Natural killer cell treated with Interleukin-12 subunit alpha and Interleukin-12 subunit beta and Interleukin-15 and Interleukin-18, amount 100 ng/mL, for 72 hours (primary cell): ENCODE results near the gene SUN2. TPM values are rescaled to one million over a fixed set of nuclear protein-coding genes. Genes with fewer than 3 reads are reported as not detected.
"Not testable (repeated sequence)": the region's sequence is repeated elsewhere in the genome, so short reads cannot be mapped to it uniquely, and the experiment has no call there.

Experiments
- ATAC-seq, 2 donors: fragments of 150-1000 bp; cut with Tn5 transposase in 1 of 2; sonication (Bioruptor Pico), chemical (Tn5 transposase) in 1 of 2; 2 replicates each; pipeline ENCODE4 v1.10.0; 2021
- DNase-seq: peaks from one replicate; pipeline ENCODE4 v3.0.0; 2022; ENCODE audit warnings: low spot score
- H3K27ac Mint-ChIP-seq, 2 donors: 1 replicate in 1 of 2; 2 replicates in 1 of 2; pipeline ENCODE4 v1.8.0; 2022; ENCODE audit warnings: mixed read lengths in 2 of 2, mild to moderate bottlenecking in 1 of 2, moderate library complexity in 1 of 2
- H3K27me3 Mint-ChIP-seq, 2 donors: 1 replicate in 1 of 2; 2 replicates in 1 of 2; pipeline ENCODE4 v1.8.0; 2022; ENCODE audit warnings: mixed read lengths in 2 of 2
- H3K36me3 Mint-ChIP-seq: one replicate; pipeline ENCODE4 v1.8.0; 2022; ENCODE audit warnings: mixed read lengths
- H3K4me1 Mint-ChIP-seq, 2 donors: 1 replicate in 1 of 2; 2 replicates in 1 of 2; pipeline ENCODE4 v1.8.0; 2022; ENCODE audit warnings: low read depth in 2 of 2, mixed read lengths in 2 of 2, mild to moderate bottlenecking in 1 of 2
- H3K4me3 Mint-ChIP-seq: one replicate; pipeline ENCODE4 v1.8.0; 2022; ENCODE audit warnings: mixed read lengths
- H3K9me3 Mint-ChIP-seq: 2 replicates; pipeline ENCODE4 v1.8.0; 2022; ENCODE audit warnings: mixed read lengths
- total RNA-seq, 2 donors: library from RNA; stranded (reverse); gene quantifications; one replicate each; pipeline ENCODE4 v1.2.3, GENCODE V29; 2022

Gene SUN2, protein sequence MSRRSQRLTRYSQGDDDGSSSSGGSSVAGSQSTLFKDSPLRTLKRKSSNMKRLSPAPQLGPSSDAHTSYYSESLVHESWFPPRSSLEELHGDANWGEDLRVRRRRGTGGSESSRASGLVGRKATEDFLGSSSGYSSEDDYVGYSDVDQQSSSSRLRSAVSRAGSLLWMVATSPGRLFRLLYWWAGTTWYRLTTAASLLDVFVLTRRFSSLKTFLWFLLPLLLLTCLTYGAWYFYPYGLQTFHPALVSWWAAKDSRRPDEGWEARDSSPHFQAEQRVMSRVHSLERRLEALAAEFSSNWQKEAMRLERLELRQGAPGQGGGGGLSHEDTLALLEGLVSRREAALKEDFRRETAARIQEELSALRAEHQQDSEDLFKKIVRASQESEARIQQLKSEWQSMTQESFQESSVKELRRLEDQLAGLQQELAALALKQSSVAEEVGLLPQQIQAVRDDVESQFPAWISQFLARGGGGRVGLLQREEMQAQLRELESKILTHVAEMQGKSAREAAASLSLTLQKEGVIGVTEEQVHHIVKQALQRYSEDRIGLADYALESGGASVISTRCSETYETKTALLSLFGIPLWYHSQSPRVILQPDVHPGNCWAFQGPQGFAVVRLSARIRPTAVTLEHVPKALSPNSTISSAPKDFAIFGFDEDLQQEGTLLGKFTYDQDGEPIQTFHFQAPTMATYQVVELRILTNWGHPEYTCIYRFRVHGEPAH
- total RNA-seq, result 100 to 1,000 TPM; 203 to 215 TPM

DNA sequence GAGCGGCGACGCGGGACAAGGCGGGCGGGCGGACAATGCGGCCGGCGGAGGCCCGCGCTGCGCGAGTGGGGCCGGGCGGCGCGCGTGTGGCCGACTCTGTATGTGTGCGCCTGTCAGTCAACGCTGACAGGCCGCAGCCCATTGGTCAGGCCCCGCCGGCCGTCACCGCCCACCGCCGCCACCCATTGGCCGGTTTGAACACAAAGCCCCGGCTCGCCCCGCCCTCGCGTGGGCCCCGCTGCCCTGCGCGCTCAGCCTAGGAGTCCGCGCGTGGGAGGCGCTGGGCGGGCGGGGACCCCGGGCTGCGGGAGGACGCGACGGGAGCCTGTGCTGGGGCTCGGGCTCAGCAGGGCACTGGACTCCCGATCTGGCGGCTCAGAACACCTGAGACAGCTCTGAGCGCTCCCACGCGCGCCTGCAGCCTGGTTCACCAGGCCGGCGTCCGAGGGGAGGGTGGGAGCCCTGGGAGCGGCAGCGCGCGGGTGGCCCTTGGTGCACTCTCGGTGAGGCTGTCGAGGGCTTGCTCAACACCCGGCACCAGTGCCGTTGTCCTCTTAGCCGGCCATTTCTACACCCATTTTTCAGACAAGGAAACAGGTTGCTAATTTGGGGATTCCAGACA lies at the start of gene SUN2:
Gene SUN2 (minus strand): TSS at position 88 of the 622 bp plus-strand sequence. CDS start 3,370 bp downstream, outside the sequence.
- peaks cover 51 to 60% of the 10 kb centered on the region in 2 donors for H3K4me1 Mint-ChIP-seq
- H3K27ac Mint-ChIP-seq, result peak within 1 kb of the TSS; percentile 94 to 97
- H3K9me3 Mint-ChIP-seq, result no peaks in the 10 kb centered on the region
- DNase-seq (peak; percentile 97), ATAC-seq (peak; percentile 90 to 92)
- H3K36me3 Mint-ChIP-seq, result no peaks in the 10 kb centered on the region
- no peaks in the 10 kb centered on the region for H3K27me3 Mint-ChIP-seq
- H3K4me3 Mint-ChIP-seq, result peak within 1 kb of the TSS; percentile 96

DNA sequence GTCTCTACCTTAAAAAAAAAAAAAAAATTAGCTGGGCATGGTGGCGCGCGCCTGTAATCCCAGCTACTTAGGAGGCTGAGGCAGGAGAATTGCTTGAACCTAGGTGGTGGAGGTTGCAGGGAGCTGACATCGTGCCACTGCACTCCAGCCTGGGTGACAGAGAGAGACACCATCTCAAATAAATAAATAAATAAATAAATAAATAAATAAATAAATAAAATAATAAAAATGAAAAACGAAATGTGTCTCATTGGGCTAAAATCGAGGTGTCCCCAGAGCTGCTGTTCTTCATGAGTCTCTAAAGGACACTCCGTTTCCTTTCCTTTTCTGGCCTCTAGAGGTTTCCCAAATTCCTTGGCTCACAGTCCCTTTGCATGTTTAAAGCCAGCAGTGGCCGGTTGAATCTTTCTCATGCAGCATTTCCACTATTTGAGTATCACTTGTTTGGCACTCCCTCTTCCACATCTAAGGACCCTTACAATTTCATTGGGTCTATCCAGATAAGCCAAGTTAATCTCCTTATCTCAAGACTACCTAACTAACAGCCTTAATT lies 49.3 kb upstream of the SUN2 start:
- not testable (repeated sequence) for H3K36me3 Mint-ChIP-seq, H3K4me3 Mint-ChIP-seq, H3K9me3 Mint-ChIP-seq, H3K27ac Mint-ChIP-seq, DNase-seq, ATAC-seq, H3K4me1 Mint-ChIP-seq
- peaks cover 21 to 26% of the 10 kb centered on the region in 2 donors for H3K27me3 Mint-ChIP-seq

DNA sequence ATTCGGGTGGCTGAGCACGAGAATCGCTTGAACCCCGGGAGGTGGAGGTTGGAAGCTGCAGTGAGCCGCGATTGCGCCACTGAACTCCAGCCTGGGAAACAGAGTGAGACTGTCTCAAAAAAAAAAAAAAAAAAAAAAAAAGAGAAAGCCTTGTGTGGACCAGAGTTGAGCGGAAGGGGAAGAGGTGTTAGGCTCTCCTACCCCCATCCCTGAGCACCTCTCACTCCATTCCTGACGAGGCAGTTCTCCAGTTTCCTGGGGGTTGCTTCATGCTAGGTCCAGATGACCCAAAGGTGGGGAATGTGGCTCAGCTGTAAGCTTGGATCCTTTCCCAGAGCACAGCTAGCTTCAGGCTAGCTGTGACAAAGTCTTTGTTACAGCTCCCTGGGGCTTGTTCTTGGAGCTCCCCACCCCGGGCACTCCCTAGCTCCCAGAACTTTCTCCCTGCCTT lies 46.9 kb upstream of the SUN2 start:
- no peak for DNase-seq
- H3K27ac Mint-ChIP-seq, result no peak overlapping the region
- no peaks in the 10 kb centered on the region for H3K36me3 Mint-ChIP-seq
- H3K4me1 Mint-ChIP-seq, result peaks cover 10 to 15% of the 10 kb centered on the region in 2 donors
- ATAC-seq, result no peak
- H3K9me3 Mint-ChIP-seq, result peaks cover 6% of the 10 kb centered on the region
- peaks cover 28 to 33% of the 10 kb centered on the region in 2 donors for H3K27me3 Mint-ChIP-seq
- no peak overlapping the region for H3K4me3 Mint-ChIP-seq

DNA sequence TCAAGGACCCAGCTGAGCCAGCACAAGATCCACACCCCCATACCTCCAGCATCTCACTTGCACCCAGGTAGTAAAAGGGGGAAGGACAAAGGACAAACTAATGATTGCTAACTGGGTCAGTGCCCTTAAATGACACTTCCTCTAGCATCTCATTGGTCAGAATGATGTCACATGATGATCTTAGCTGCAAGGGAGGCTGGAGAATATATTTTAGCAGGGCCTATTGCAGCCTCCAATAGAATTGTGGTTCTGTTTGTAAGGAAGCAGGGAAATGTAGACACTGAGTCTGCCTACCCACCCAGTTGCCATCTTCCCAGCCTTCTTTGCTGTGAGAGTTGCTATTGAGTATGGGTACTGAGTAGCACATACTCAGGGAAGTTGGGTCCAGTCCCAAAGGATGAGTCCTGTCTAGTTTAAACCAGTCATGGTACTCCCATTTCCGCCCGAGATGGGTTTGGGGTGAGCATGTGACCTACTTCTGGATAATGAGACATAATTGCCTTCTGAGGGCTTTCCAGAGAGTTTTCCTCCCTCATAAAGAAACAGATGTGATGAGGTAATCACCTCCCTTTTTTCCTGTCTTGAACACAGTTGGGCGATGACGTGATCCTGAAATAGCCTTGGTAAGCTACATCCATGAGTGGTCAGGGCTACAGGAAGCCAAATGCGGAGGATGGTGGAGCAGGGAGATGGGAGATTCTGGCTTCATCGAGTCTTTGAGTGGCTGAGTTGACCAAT lies 43.6 kb upstream of the SUN2 start:
- Mint-ChIP-seq H3K9me3 (peaks cover 6% of the 10 kb centered on the region), H3K36me3 (no peaks in the 10 kb centered on the region), H3K4me3 (no peak overlapping the region), H3K4me1 (peaks cover 18 to 19% of the 10 kb centered on the region in 2 donors), H3K27ac (no peak overlapping the region), H3K27me3 (peaks cover 41 to 54% of the 10 kb centered on the region in 2 donors)
- no peak for DNase-seq
- ATAC-seq, result no peak

DNA sequence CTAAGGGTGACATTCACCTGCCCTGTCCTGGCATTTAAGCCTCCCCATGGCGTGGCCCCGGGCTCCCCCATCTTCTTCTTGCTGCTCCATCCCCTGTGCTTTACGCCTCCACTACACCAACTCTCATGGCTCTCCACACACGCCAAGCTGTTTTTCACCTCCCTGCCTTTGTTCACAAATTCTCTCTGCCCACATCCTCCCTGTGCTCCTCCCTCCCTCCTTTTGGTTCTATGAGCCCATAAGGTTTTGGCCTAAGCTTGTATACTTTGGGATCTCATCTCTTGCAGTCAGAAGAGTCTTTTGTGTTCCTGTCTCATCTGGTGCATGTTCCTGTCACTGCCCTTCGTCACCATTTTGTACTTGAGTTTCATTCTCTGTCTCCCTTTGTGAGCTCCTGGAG lies 42.7 kb upstream of the SUN2 start:
- Mint-ChIP-seq H3K27ac (no peak overlapping the region), H3K4me3 (no peak overlapping the region), H3K4me1 (peaks cover 16 to 24% of the 10 kb centered on the region in 2 donors), H3K9me3 (peaks cover 6% of the 10 kb centered on the region), H3K36me3 (no peaks in the 10 kb centered on the region), H3K27me3 (peaks cover 35 to 44% of the 10 kb centered on the region in 2 donors)
- no peak for ATAC-seq
- DNase-seq, result no peak

DNA sequence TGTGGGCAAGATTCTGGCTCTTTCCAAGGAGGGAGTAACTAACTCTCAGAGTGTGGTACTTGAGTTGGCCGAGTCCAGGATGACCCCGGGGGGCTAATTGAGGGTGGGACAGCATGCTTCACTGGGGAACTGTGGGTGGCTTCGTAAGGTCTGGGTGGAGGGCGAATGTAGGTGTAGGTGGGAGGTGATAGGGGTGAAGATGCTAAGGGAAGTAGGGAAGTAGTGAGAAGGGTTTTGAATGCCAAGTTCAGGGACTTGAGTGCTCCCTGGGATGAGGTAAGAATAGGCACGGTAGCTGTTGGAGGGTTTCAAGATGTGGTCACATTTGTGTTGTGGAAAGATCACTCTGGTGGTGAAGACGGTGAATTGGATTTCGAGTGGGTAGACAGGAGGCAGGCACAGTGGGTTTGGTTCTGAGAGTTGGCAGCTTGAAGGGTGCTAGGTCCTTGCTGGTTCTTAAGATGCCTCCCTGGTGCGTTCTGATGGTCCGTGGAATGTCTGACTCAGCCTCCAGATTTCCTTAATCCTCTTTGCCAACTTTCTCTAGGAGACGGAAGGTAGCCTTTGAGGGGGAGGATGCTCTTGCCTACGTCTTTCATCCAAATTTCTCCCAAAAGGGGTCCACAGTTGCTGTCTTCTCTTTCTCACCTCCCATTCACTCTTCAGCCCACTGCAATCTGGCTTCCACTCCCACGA lies 40.6 kb upstream of the SUN2 start:
- no peak overlapping the region for H3K4me3 Mint-ChIP-seq
- H3K36me3 Mint-ChIP-seq, result no peaks in the 10 kb centered on the region
- DNase-seq (no peak), ATAC-seq (no peak)
- no peak overlapping the region for H3K27ac Mint-ChIP-seq
- H3K27me3 Mint-ChIP-seq, result peaks cover 29 to 40% of the 10 kb centered on the region in 2 donors
- H3K9me3 Mint-ChIP-seq, result peaks cover 6% of the 10 kb centered on the region
- H3K4me1 Mint-ChIP-seq, result peaks cover 21 to 31% of the 10 kb centered on the region in 2 donors

DNA sequence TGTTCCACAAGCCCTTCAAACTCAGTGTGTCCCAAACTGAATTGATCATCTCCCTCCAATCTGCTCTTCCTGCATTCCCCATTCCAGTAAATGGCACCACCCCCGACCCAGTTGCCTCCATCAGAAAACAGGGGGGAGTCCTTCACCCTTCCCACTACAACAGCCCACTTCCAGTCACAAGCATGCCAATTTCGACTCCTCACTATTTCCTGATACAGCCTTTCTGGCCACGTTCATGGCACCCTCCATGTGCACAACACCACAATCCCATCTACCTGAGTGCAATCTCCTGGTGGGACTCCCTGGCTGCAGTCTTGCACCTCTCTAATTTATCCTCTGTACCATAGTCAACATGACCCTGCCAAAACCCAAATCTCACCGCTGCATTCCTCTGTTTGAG lies 39.8 kb upstream of the SUN2 start:
- peaks cover 21 to 31% of the 10 kb centered on the region in 2 donors for H3K4me1 Mint-ChIP-seq
- H3K36me3 Mint-ChIP-seq, result no peaks in the 10 kb centered on the region
- peaks cover 6% of the 10 kb centered on the region for H3K9me3 Mint-ChIP-seq
- peak overlapping the region; percentile 31 for H3K4me3 Mint-ChIP-seq
- H3K27me3 Mint-ChIP-seq, result peaks cover 24 to 35% of the 10 kb centered on the region in 2 donors
- no peak for ATAC-seq
- no peak for DNase-seq
- no peak overlapping the region for H3K27ac Mint-ChIP-seq

DNA sequence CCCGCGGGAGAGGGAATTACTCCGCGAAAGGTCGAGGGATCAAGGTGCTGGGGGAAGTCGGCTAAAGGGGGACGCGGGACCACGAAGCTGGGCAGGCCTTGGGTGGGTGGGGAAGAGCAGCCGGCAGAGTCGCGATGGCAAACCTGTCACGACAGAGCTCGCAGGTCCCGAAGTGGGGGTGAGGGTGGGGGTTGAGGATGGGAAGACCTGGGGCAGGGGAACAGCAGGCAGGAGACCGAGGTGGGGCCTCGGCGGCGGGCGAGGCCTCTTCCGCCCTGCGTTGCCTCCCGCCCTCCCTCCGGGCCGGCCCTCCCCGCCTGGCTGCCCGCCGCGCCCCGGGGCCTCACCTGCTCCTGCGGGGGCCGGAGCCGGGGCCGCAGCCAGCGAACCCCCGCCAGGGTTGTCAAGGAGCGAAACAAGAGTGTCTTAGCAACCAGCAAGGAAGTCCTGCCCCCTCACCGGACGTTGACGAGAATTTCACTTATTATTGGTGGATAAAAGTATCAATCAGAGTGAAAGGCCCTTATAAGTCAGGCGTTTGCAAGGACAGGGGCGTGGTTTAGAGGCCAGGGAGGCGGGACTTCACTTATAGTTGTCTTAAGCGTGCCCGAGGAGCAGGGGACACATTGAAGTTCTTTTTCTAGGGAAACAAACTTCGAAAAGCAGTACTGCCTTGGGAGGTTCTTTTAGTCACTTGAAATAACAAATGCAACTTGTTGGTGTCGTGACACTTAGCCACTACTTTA lies 38.1 kb upstream of the SUN2 start, which contains the start of gene DNAL4:
Gene DNAL4 (minus strand): TSS at position 423 of the 746 bp plus-strand sequence. CDS start 11,412 bp downstream, outside the sequence.
- H3K4me1 Mint-ChIP-seq, result peaks cover 21 to 31% of the 10 kb centered on the region in 2 donors
- peak; percentile 96 to 98 for ATAC-seq
- H3K27me3 Mint-ChIP-seq, result peaks cover 24 to 34% of the 10 kb centered on the region in 2 donors
- DNase-seq, result peak; percentile 95
- H3K36me3 Mint-ChIP-seq, result no peaks in the 10 kb centered on the region
- peak within 1 kb of the TSS; percentile 83 to 84 for H3K27ac Mint-ChIP-seq
- peak within 1 kb of the TSS; percentile 98 for H3K4me3 Mint-ChIP-seq
- H3K9me3 Mint-ChIP-seq, result peaks cover 5% of the 10 kb centered on the region

DNA sequence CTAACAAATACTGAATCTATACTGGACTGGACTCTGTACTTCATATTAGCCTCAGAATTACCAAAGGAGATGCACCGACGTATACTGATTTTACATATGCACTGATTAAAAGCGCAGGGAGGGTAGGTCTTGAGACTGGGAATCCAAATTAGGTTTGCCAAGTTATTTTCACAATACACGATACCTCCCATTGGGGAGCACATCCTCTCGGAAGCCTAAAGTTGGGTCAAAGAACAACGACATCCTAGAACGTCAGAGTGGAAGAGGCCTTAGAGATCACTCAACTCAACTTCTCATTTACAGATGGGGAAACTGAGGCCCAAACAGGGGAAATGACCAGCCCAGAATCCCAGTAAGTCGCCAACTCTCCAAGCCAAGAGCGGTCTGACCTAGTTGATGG lies 37.5 kb upstream of the SUN2 start:
- Mint-ChIP-seq H3K4me3 (peak overlapping the region; percentile 98), H3K36me3 (no peaks in the 10 kb centered on the region), H3K27ac (peak overlapping the region; percentile 83 to 84), H3K4me1 (peaks cover 15 to 25% of the 10 kb centered on the region in 2 donors), H3K9me3 (no peaks in the 10 kb centered on the region), H3K27me3 (peaks cover 19 to 28% of the 10 kb centered on the region in 2 donors)
- ATAC-seq (no peak), DNase-seq (no peak)

DNA sequence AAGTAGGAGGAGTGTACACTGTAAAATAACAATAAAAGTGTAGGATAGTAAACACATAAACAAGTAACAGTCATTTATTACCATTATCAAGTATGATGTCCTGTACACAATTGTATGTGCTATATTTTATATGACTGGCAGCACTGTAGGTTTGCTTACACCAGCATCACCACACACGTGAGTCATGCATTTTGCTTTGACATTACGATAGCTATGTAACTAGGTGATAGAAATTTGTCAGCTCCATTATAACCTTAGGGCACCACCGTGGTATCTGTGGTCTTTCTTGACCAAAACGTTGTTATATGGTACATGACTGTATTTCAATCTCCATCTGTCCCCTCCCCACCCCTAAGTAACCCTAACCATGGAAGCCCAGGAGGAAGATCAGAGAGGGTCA lies 37.0 kb upstream of the SUN2 start:
- ATAC-seq (peak in 1 of 2 donors; percentile 66), DNase-seq (no peak)
- Mint-ChIP-seq H3K27ac (peak overlapping the region; percentile 83 to 84), H3K36me3 (no peaks in the 10 kb centered on the region), H3K4me1 (peaks cover 10 to 22% of the 10 kb centered on the region in 2 donors), H3K9me3 (no peaks in the 10 kb centered on the region), H3K27me3 (peaks cover 14 to 23% of the 10 kb centered on the region in 2 donors), H3K4me3 (peak overlapping the region; percentile 98)

DNA sequence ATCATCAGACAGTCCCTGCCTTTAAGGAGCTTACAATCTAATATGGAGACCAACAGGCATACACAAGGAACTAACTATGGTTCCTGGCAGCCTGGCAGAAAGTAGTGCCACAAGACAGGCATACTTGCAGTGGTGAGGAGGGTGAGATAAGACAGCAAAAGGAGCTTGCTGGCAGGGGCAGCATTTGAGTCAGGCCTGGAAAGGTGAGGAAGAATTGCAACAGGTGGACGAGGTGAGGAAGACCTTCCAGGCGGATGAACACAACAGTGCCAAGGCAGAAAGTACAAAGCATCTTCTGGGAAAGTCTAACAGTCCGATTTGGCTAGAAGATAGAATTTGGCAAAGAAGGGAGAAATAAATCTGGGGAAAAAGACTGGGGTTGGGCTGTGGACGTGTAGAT lies 33.8 kb upstream of the SUN2 start:
- H3K4me3 Mint-ChIP-seq, result no peak overlapping the region
- DNase-seq (no peak), ATAC-seq (no peak)
- H3K36me3 Mint-ChIP-seq, result no peaks in the 10 kb centered on the region
- no peaks in the 10 kb centered on the region for H3K9me3 Mint-ChIP-seq
- H3K27me3 Mint-ChIP-seq, result no peaks in the 10 kb centered on the region
- H3K4me1 Mint-ChIP-seq, result peaks cover 7 to 14% of the 10 kb centered on the region in 2 donors
- H3K27ac Mint-ChIP-seq, result no peak overlapping the region

DNA sequence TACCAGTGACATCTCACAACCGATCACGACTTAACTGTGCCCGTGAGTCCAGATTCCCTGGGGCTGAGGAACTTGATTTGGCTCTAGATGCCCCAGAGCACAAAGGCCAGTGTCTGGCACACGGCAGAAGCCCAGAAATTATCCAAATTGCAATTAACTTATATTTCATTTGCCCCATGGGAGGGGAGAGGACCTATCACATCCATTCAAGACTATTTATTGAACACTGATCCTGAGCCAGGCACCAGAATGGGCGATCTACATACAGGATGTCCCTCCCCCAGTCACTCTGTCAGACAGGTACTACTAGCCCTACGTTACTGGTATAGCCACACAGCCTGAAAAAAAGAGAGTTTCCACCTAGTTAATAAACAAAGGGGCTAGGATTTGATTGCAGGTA lies 33.0 kb upstream of the SUN2 start:
- ATAC-seq, result no peak
- H3K27ac Mint-ChIP-seq, result no peak overlapping the region
- no peak for DNase-seq
- peaks cover 7% of the 10 kb centered on the region in 2 donors for H3K4me1 Mint-ChIP-seq
- H3K4me3 Mint-ChIP-seq, result no peak overlapping the region
- H3K27me3 Mint-ChIP-seq, result no peaks in the 10 kb centered on the region
- H3K36me3 Mint-ChIP-seq, result no peaks in the 10 kb centered on the region
- no peaks in the 10 kb centered on the region for H3K9me3 Mint-ChIP-seq
